IPS DF 19.7 (cell line): ENCODE data around the gene ZNF598.
A peak's percentile ranks its signal among the peaks of the same experiment; 100 is the strongest.

Experiments
- DNase-seq: peaks from one replicate; pipeline ENCODE4 v3.0.0-alpha.2; 2013; ENCODE audit warnings: low read depth, low spot score

ZNF598 gene

GRCh38 chr16:2008009-2008526 lies 1.6 kb downstream of the ZNF598 start:
- DNase-seq = no peak

- no peak for DNase-seq
Measured at GRCh38 chr16:2007081-2007836, 2.4 kb downstream of the ZNF598 start.

DNA sequence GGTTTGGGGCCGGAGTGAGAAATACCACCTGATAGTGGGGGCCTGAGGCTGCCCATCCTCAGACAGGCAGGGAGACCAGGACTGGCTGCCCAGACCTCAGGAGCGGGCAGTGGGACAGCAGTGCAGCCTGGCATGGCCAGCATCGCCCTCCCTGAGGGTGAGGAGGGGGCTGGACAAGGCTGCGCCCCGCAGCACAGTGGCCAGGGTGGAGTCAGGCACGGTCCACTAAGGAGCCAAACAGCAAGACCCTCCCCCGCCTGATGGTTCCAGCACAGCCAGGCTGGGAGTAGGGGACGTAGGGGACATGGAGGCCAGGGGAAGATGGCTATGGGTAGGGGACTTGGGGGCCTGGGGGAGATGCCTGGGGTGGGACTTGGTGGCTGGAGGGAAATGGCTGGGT lies 3.3 kb downstream of the ZNF598 start:
- no peak for DNase-seq

DNA sequence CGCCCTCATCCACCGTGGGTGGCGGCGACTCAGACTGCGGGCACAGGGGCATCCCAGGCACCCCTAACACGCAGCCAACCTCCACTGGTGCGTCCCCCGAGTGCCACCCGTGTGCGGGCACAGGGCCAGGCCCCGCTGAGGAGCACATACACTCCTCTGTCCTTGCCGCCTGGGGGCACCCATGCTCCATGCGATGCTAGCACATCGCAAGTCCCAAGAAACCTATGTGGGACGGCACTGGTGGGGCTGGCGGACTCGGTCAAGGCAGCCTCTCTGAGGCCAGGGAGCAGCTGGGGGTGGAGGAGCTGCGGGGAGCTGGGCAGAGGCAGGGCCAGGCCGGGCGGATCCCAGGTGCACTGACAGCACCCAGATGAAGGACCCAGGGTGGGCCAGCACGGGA lies 4.0 kb downstream of the ZNF598 start:
- DNase-seq = no peak

DNA sequence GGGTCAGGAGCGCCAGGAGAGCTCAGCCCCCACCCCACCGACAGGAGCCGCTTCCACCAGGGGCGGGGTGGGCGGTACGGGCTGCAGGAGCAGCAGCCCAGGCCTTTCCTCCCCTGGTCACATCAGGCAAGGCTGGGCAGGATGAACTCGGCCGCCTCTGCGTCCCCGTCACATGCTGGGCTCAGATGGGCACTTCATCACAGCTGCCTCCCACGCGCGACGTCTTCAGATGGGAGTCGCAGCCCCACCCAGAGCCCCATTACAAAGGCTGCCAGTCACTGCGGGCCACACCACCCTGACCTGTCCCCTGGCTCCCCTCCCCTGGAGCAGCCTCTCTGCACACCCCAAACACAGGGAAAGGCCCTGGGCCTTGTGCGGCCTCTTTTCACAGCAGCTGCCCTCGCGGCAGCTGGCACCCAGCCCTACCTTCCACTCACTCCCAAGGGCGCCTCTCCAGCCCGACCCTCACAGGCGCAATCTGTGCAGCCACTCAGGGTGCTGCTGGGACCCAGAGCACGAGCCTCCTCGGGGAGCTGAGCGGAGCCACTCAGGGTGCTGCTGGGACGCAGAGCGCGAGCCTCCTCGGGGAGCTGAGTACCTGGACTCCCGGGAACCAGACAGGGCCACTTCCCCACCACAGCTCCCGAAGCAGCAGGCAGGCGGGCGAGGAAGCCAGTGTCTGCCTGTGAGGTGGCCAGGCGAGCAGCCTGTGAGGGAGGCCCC lies 4.7 kb downstream of the ZNF598 start:
- DNase-seq = no peak

- DNase-seq = peak; percentile 90
Measured at GRCh38 chr16:2003827-2004641, 5.6 kb downstream of the ZNF598 start.

DNA sequence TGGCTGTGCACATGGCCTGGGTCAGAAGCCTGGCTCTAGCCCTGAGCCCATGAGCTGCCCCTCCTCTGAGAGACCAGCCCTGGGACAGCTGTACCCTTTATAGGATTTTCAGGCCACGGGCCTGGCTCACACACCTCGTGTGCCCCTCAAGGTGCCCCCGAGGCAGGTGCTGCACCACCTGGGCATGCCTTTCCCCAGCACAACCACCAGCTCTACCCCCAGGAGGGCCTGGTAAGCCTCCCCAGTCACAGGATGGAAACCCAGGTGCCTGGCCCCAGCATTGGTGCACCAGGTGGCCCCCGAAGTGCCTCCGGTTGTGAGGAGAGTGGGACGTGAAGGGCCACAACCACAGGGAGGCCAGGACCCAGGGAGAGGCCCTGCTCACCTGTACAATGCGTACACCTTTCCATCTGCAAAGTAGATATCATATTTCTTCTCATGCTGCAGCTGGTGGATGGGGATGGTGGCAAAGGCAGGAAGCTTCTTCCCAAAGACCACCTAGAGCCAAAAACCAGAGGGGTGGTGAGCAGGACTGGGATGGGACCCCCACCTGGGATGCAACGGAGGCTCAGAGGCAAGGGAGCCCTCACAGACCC lies 6.3 kb downstream of the ZNF598 start:
- no peak for DNase-seq

DNA sequence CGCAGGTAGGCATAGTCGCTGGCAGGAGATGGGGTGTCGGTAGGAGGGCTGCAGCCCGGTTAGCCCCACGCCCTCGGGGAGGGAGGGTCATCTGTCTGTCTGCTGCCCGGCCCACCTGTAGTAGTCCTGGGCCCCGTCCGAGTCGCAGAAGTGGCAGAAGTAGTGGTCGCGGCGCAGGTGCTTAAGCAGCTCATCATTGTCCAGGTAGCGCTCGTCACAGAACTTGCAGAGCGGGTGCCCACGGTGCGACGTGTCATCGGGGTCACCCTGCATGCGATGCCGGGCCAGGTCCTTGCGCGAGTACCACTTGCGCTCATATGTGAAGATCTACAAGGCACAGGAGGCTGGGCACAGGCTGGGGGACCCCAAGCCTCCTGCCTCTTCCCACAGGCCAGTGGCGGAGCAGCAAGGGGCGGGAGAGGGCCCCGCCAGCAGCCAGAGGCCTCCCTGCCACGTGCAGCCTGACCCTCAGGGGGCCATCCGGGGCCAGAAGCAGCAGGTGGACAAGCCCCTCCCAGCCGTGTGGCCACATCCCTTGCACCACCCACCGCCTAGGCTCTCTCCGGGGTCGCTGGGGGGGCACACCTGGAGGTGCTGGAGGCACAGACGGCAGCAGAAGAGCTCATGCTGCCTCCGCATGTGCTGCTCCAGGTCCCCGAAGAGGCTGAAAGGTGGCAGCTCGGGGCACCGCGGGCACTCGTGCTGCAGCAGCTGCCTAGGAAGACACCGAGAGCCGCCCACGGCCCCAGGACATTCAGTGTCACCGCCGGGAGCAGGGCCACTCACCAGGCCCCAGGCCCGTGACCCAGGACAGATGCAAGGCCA lies 7.0 kb downstream of the ZNF598 start:
- DNase-seq = no peak

- no peak for DNase-seq
Measured at GRCh38 chr16:2001456-2002355, 7.9 kb downstream of the ZNF598 start.

DNA sequence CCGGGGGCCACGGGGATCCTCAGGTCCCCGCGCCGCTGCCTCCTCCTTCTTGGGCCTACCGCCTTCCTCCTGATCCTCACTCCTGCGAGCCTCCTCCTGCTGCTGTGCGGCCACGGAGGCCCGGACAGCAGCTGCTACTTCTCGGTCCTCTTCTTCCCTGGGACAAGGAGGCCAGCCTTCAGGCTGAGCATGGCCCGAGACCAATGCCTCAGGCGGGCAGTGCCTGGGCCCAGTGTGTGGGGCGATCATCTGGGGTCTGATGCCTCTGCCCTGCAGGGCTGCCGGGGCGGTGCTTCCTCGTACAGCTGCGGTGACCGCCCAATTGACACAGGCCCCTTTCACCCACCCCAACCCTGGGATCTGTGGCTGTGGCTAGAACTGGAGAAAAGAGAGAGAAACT lies 8.6 kb downstream of the ZNF598 start:
- DNase-seq = no peak

DNA sequence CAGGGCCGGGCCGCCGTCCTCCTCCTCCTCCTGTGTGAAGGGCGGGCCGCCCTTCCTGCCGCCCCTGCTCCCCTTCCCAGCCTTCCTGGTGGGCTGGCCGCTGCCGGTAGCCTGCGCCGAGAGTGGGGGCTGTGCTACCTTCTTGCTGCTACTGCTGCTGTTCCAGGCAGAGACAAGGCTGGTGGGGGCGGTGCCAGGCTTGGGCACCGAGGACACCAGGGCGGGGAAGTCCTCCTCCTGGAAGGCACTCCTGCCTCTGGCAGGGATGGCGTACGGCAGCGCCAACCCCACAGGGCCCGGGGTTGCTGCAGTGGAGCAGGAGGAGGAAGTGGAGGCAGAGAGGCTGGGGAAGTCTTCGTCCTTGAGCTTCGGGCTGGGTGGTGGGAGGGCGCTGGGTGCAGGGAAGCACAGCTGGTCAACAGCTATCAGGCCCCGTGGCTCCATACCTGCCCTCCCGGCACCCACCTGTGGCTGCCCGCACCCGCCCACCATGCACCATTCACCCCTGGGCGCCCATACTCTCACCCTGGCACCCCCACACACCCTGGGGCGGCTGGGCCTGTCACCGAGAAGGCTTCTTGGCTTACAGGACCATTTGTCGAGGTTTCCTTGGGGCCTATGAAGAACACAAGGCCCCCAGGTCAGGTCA lies 9.6 kb downstream of the ZNF598 start:
- no peak for DNase-seq

DNA sequence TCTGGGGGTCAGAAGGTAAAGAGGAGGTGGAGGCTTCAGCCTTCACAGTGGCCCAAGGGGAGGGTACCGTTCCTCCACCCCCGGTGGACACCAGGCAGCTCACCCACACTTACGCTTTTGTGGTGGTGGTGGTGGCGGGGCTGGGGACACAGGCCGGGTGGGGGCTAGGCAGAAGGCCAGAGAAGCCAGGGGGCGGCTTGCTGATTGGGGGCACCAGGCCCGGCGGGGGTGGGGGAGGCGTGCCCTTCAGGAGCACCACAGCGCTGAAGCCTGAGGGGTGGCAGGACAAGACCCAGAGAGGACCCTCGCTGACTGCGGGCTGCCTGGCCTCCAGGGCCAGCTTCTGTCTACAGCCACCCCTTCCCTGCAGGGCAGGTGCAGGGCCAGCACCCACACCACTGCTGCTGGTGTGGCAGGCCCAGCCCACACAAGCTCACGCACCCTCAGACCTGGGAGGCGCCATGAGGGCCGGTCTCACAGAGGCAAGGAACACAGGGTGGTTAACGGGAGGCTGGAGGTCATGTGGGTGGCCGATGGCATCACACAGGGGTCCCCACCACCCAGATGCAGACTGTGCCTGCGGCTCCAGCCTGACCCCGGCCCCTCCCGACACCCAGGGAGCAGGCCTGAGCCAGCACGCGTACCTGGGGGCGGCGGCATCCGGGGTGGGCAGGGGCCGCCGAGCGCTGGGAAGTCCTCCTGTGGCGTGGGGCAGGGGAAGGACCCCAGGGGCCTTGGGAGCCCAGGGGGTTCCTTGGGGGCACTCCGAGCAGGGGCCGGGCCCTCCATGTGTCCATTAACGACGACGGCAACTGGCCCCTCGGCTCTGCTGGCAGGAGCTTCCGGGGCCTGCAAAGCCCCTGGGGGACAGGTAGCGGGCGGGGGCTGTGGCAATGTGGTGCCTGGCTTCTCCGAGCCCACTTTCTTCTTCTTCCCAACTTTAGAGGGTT lies 10.5 kb downstream of the ZNF598 start:
- DNase-seq = no peak

GRCh38 chr16:1998360-1998835 lies 11.2 kb downstream of the ZNF598 start:
- DNase-seq = no peak

DNA sequence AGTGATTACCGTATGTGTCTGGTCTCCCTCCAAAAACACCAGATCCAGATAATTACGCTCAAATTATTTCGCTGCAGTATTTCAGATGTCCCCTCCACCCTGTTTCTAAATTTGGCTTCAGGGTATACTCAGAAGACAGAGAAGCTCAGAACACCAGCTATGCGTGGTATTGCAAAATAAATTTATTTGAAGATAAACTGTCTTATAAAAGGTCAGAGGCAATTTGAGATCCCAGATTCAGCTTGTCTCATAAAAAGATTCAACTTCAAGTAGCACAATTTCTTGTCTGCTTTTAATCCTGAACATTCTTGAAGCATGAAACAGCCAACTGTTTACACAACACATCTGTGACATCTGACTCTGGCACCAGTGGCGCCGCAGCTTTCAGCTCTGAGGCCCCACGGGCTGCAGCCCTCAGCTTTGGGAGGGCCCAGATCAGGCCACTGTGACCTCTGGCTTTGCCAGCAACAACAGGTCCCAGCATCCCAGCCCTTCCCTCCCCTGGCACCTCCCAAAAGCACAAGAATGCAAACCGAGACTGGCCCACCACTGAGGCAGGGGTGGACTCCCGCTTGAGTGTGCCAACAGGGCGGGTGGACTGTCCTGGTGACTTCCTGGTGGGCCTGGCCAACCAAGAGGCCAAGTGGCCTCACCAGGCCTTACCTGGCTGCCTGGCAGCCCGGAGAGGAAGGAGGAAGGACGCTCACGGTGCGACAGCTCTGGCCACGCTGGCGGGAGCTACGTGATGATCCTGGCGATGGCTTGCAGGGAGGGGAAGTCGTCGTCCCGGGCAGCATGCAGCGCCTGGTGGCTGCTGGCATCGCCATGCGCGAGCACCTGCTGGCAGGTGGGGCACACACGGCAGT lies 11.9 kb downstream of the ZNF598 start:
- DNase-seq = no peak

DNA sequence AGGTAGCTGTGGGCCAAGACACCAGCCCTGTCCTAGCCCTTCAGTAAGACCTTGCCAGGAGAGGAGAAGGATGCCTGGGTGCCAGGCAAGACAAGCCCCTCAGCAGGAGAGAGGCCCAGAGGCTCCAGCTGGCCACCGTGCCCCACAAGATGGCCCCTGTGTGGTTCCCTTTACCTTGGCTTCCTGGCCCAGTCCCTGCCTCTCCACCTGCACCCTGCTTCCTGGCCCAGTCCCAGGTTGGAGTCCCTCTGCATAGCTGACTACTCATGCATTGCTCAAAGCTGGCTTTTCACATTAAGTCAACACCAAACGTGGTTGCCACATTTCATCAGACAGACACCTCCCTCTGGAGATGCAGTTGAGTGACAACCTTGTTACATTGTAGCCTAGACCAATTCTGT lies 15.9 kb downstream of the ZNF598 start:
- no peak for DNase-seq

GRCh38 chr16:1992704-1993317 lies 16.8 kb downstream of the ZNF598 start:
- no peak for DNase-seq
